ENCODE data around the gene PCNX2.

GRCh38 chr1:233158322-233158721 lies 137.2 kb downstream of the PCNX2 start:
- TF ChIP-seq TCF12 (IDR thresholded peaks at IDR 0.05; ENCODE audit: low read depth): no peak
- no peak for TF ChIP-seq YY1 (IDR thresholded peaks at IDR 0.05; ENCODE audit: low read depth)
- TF ChIP-seq CEBPB (IDR thresholded peaks at IDR 0.05): no peak
- TF ChIP-seq, protein P1, sequence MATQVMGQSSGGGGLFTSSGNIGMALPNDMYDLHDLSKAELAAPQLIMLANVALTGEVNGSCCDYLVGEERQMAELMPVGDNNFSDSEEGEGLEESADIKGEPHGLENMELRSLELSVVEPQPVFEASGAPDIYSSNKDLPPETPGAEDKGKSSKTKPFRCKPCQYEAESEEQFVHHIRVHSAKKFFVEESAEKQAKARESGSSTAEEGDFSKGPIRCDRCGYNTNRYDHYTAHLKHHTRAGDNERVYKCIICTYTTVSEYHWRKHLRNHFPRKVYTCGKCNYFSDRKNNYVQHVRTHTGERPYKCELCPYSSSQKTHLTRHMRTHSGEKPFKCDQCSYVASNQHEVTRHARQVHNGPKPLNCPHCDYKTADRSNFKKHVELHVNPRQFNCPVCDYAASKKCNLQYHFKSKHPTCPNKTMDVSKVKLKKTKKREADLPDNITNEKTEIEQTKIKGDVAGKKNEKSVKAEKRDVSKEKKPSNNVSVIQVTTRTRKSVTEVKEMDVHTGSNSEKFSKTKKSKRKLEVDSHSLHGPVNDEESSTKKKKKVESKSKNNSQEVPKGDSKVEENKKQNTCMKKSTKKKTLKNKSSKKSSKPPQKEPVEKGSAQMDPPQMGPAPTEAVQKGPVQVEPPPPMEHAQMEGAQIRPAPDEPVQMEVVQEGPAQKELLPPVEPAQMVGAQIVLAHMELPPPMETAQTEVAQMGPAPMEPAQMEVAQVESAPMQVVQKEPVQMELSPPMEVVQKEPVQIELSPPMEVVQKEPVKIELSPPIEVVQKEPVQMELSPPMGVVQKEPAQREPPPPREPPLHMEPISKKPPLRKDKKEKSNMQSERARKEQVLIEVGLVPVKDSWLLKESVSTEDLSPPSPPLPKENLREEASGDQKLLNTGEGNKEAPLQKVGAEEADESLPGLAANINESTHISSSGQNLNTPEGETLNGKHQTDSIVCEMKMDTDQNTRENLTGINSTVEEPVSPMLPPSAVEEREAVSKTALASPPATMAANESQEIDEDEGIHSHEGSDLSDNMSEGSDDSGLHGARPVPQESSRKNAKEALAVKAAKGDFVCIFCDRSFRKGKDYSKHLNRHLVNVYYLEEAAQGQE (IDR thresholded peaks at IDR 0.05; ENCODE audit: low read depth): no peak
- TF ChIP-seq CREB1 (IDR thresholded peaks at IDR 0.05; ENCODE audit: low read depth): no peak
- TF ChIP-seq, protein P2, sequence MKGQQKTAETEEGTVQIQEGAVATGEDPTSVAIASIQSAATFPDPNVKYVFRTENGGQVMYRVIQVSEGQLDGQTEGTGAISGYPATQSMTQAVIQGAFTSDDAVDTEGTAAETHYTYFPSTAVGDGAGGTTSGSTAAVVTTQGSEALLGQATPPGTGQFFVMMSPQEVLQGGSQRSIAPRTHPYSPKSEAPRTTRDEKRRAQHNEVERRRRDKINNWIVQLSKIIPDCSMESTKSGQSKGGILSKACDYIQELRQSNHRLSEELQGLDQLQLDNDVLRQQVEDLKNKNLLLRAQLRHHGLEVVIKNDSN (IDR thresholded peaks at IDR 0.05): no peak
- no peak for TF ChIP-seq MAX (IDR thresholded peaks at IDR 0.05)
- TF ChIP-seq EP300 (IDR thresholded peaks at IDR 0.05; ENCODE audit: borderline replicate concordance): no peak
- TF ChIP-seq EGR1 (IDR thresholded peaks at IDR 0.05): no peak
- TF ChIP-seq TEAD4 (IDR thresholded peaks at IDR 0.05): no peak
